Hematopoietic multipotent progenitor cell treated with erythropoietin and hydrocortisone succinate and interleukin-3 and kit ligand, for 4 days (in vitro differentiated cells): Measurements from ENCODE around the gene COL23A1.

Experiments
- DNase-seq: peaks from one replicate; pipeline ENCODE4 v3.0.0-alpha.2; 2015

The COL23A1 gene

GRCh38 chr5:178431782-178432165, 158.4 kb downstream of the COL23A1 start:
- no peak for DNase-seq

- DNase-seq = no peak
These were observed 159.0 kb downstream of the COL23A1 start for GRCh38 chr5:178431063-178431781.

- DNase-seq = no peak
These were observed 159.8 kb downstream of the COL23A1 start for GRCh38 chr5:178430186-178431062.

GRCh38 chr5:178429491-178430185, 160.6 kb downstream of the COL23A1 start:
- no peak for DNase-seq

GRCh38 chr5:178429156-178429468, 161.1 kb downstream of the COL23A1 start:
- no peak for DNase-seq

- no peak for DNase-seq
These were observed 161.6 kb downstream of the COL23A1 start for GRCh38 chr5:178428341-178429155.

- DNase-seq = no peak
These were observed 162.5 kb downstream of the COL23A1 start for GRCh38 chr5:178427576-178428197.

GRCh38 chr5:178426326-178427130, 163.7 kb downstream of the COL23A1 start:
- no peak for DNase-seq

- no peak for DNase-seq
These were observed 164.5 kb downstream of the COL23A1 start for GRCh38 chr5:178425621-178426068.

GRCh38 chr5:178424810-178425177, 165.4 kb downstream of the COL23A1 start:
- DNase-seq = no peak

GRCh38 chr5:178423901-178424809, 166.0 kb downstream of the COL23A1 start:
- no peak for DNase-seq

- no peak for DNase-seq
These were observed 166.8 kb downstream of the COL23A1 start for GRCh38 chr5:178423431-178423830.

GRCh38 chr5:178422400-178422775, 167.8 kb downstream of the COL23A1 start:
- no peak for DNase-seq

GRCh38 chr5:178421699-178422399, 168.3 kb downstream of the COL23A1 start:
- no peak for DNase-seq

GRCh38 chr5:178421128-178421527, 169.1 kb downstream of the COL23A1 start:
- DNase-seq = no peak

- DNase-seq = no peak
These were observed 169.8 kb downstream of the COL23A1 start for GRCh38 chr5:178420354-178420781.

GRCh38 chr5:178419651-178420050, 170.5 kb downstream of the COL23A1 start:
- no peak for DNase-seq

- no peak for DNase-seq
These were observed 171.0 kb downstream of the COL23A1 start for GRCh38 chr5:178419196-178419595.

GRCh38 chr5:178418471-178419010, 171.7 kb downstream of the COL23A1 start:
- no peak for DNase-seq
